ENCODE measurements around the gene PAFAH1B2.

DNA sequence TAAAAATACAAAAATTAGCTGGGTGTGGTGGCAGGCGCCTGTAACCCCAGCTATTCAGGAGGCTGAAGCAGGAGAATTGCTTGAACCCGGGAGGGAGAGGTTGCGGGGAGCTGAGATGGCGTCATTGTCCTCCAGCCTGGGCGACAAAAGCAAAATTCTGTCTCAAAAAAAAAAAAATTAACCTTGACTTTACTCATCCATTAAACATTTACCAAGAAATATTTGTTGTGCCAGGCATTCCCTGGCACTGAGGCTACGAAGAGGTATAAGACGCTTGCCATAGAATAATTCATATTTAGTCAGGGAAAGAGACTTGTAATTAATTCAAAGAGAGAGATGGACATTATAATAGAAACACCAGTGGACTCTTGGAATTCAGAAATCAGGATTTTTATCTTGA is 13.2 kb upstream of the PAFAH1B2 start:
- TF ChIP-seq TAF1 (IDR thresholded peaks at IDR 0.05; ENCODE audit: low read depth) (no peak), POLR2AphosphoS5 (IDR thresholded peaks at IDR 0.05) (no peak), MXI1 (conservative IDR thresholded peaks at IDR 0.05; ENCODE audit: poor library complexity, severe bottlenecking) (no peak)
- TF ChIP-seq, protein P1, sequence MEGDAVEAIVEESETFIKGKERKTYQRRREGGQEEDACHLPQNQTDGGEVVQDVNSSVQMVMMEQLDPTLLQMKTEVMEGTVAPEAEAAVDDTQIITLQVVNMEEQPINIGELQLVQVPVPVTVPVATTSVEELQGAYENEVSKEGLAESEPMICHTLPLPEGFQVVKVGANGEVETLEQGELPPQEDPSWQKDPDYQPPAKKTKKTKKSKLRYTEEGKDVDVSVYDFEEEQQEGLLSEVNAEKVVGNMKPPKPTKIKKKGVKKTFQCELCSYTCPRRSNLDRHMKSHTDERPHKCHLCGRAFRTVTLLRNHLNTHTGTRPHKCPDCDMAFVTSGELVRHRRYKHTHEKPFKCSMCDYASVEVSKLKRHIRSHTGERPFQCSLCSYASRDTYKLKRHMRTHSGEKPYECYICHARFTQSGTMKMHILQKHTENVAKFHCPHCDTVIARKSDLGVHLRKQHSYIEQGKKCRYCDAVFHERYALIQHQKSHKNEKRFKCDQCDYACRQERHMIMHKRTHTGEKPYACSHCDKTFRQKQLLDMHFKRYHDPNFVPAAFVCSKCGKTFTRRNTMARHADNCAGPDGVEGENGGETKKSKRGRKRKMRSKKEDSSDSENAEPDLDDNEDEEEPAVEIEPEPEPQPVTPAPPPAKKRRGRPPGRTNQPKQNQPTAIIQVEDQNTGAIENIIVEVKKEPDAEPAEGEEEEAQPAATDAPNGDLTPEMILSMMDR (IDR thresholded peaks at IDR 0.05; ENCODE audit: poor library complexity, severe bottlenecking): no peak
